Esophagus muscularis mucosa (tissue), 4 donors: ENCODE results near the gene HTR2B. TPM values are rescaled to one million over a fixed set of nuclear protein-coding genes. Genes with fewer than 3 reads are reported as not detected.

Experiments
- DNase-seq: peaks from one replicate; pipeline ENCODE4 v3.0.0-alpha.2; 2017; ENCODE audit errors: extremely low spot score
- H3K27ac ChIP-seq, 4 donors: fragments of 200-600 bp; sonication (generic); replicated peaks in 1 of 4; 1 replicate in 3 of 4; 2 replicates in 1 of 4; pipeline ENCODE4 v1.5.1; 2016 to 2019; ENCODE audit warnings: mild to moderate bottlenecking in 1 of 4
- H3K27me3 ChIP-seq, 4 donors: fragments of 200-600 bp; sonication (generic); one replicate each; pipeline versions ENCODE4 v1.5.1 to v1.6.0; 2016 to 2019
- H3K36me3 ChIP-seq, 4 donors: fragments of 200-600 bp; sonication (generic); one replicate each; pipeline ENCODE4 v1.5.1; 2016 to 2019
- H3K4me1 ChIP-seq, 4 donors: fragments of 200-600 bp; sonication (generic); one replicate each; pipeline ENCODE4 v1.5.1; 2016 to 2019
- H3K4me3 ChIP-seq, 4 donors: fragments of 200-600 bp; sonication (generic); 1 replicate in 2 of 4; 2 replicates in 2 of 4; pipeline ENCODE4 v1.5.1; 2016 to 2019; ENCODE audit warnings: mild to moderate bottlenecking in 4 of 4, moderate library complexity in 1 of 4
- H3K9me3 ChIP-seq, 4 donors: fragments of 200-600 bp; sonication (generic); 1 replicate in 3 of 4; 2 replicates in 1 of 4; pipeline ENCODE4 v1.5.1; 2016 to 2019
- EP300 ChIP-seq: sonication (generic); formaldehyde crosslinking; IDR thresholded peaks from one replicate; pipeline ENCODE4 v1.6.1; 2017; ENCODE audit warnings: antibody characterized with exemption
- POLR2A ChIP-seq: fragments of 450-650 bp; IDR thresholded peaks from one replicate; pipeline ENCODE4 v1.6.1; 2017; ENCODE audit warnings: antibody characterized with exemption, moderate library complexity, mild to moderate bottlenecking, low read depth
- POLR2AphosphoS5 ChIP-seq, 2 donors: sonication (generic); formaldehyde crosslinking; IDR thresholded peaks; one replicate each; pipeline ENCODE4 v1.6.1; 2017; ENCODE audit warnings: antibody characterized with exemption in 2 of 2
- WGBS: methylation state at CpG from one replicate; pipeline ENCODE4 v1.1.5; 2018; 5-methylcytosine and 5-hydroxymethylcytosine counted together
- intact Hi-C: fragments of 100-400 bp; cut with DNase I; formaldehyde crosslinking; loops from one replicate; pipeline ENCODE4 v1.15.1; 2023
- small RNA-seq, 3 donors: library from RNA; depleted of rRNA; stranded (forward); fragments of <200 nt; gene quantifications; one replicate each; pipeline ENCODE3, GENCODE V24; 2016
- total RNA-seq, 4 donors: library from RNA; depleted of rRNA; stranded (reverse); fragments of >200 nt; gene quantifications; one replicate each; pipeline versions ENCODE4 v1.1.0 to v1.2.1, GENCODE V29; 2016
- TF ChIP-seq, protein P1 (sequence below), 3 experiments: fragments of 200-600 bp in 2 of 3; fragments of 450-650 bp in 1 of 3; sonication (generic) in 2 of 3; IDR thresholded peaks; one replicate each; pipeline ENCODE4 v1.5.1; 2017 to 2019; ENCODE audit warnings: antibody characterized with exemption in 3 of 3, mild to moderate bottlenecking in 2 of 3, moderate library complexity in 1 of 3

Gene HTR2B
- total RNA-seq, 4 donors from 2014 or later: 12.1 to 46.4 (median 14.9) TPM

DNA sequence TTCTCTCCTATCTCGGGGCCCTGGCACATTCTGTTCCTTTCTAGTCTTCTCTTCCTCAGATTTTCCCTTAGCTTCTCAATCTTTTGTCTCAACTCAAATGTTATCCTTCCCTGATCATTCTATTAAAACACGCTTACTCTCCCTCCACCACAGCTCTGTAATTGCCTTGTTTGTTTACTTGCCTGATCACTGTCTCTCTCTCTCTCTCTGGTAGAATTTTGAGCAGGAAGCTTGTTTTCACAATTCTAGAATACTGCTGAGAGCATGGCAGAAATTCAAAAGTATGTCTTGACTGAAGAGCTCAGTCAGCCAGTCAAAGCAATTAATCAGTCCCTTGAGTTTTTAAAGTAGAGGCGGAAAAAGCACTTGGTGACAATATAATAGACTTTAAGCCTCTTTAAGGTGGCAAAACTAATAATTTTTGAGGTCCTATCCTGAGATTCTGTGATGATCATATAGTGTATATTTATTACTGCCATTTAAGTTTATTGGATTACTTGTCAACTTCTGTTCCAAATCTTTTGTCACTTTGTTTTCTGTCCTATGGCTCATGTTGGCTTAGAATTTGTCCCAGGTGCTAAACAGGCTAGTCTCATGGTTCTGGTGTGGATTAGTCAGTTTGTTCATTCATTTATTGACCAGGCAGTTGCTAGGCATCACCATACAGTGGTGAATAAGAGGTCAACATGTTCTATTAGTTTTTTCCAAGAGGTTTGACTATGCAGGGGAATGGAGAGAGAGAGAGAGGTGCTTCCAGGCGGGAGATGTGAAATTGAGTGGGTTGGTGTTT is 65.9 kb downstream of the HTR2B start:
- intact Hi-C loops: no loop called here
- H3K4me3 ChIP-seq: no peak overlapping the region
- 82% methylated on average over 4 of the region's 4 CpGs for WGBS

More for the DNA sequence above, 65.9 kb downstream of the HTR2B start:
- Histone ChIP-seq H3K4me1 (peaks cover 21 to 38% (median 33%) of the 10 kb centered on the region in 4 donors), H3K9me3 (no peaks in the 10 kb centered on the region), H3K27me3 (no peaks in the 10 kb centered on the region), H3K36me3 (peaks cover 9 to 29% (median 19%) of the 10 kb centered on the region in 4 donors), H3K27ac (no peak overlapping the region)
- no peak for DNase-seq
- TF ChIP-seq, protein P1, sequence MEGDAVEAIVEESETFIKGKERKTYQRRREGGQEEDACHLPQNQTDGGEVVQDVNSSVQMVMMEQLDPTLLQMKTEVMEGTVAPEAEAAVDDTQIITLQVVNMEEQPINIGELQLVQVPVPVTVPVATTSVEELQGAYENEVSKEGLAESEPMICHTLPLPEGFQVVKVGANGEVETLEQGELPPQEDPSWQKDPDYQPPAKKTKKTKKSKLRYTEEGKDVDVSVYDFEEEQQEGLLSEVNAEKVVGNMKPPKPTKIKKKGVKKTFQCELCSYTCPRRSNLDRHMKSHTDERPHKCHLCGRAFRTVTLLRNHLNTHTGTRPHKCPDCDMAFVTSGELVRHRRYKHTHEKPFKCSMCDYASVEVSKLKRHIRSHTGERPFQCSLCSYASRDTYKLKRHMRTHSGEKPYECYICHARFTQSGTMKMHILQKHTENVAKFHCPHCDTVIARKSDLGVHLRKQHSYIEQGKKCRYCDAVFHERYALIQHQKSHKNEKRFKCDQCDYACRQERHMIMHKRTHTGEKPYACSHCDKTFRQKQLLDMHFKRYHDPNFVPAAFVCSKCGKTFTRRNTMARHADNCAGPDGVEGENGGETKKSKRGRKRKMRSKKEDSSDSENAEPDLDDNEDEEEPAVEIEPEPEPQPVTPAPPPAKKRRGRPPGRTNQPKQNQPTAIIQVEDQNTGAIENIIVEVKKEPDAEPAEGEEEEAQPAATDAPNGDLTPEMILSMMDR (IDR thresholded peaks at IDR 0.05): no peak
- TF ChIP-seq POLR2A: no peak
- no peak for TF ChIP-seq EP300
- TF ChIP-seq POLR2AphosphoS5 (IDR thresholded peaks at IDR 0.05): no peak

Small RNA genes lying within 50 kb of the gene (small RNA-seq; reads per million reads assigned to genes)
- gene RNU1-93P: 0 to 0.08 (median 0) reads per million in 3 donors

Other genes starting within 250 kb of the HTR2B start
- gene GPR55, start 199.8 kb downstream of the HTR2B start, total RNA-seq: under 1 TPM in 2 of 4 donors, not detected in 2; 0.29 to 0.42 TPM
- gene SPATA3, start 128.9 kb downstream of the HTR2B start, total RNA-seq: not detected
- under 1 TPM in 3 of 4 donors, not detected in 1; 0.06 to 0.83 (median 0.17) TPM for gene C2orf72, start 87.5 kb downstream of the HTR2B start, total RNA-seq
- 10 to 100 TPM; 47.3 to 55.2 (median 52.3) TPM for gene PSMD1, start 68.2 kb downstream of the HTR2B start, total RNA-seq
- 100 to 1,000 TPM; 119 to 262 (median 152) TPM for gene ARMC9, start 73.6 kb upstream of the HTR2B start, total RNA-seq